ENCODE data around the gene LRMDA. TPM values are rescaled to one million over a fixed set of nuclear protein-coding genes. Genes with fewer than 3 reads are reported as not detected.
"Not testable (repeated sequence)": the region's sequence is repeated elsewhere in the genome, so short reads cannot be mapped to it uniquely, and the experiment has no call there.

Gene LRMDA
- total RNA-seq, 1 donor from 2014 or later, result not detected

DNA sequence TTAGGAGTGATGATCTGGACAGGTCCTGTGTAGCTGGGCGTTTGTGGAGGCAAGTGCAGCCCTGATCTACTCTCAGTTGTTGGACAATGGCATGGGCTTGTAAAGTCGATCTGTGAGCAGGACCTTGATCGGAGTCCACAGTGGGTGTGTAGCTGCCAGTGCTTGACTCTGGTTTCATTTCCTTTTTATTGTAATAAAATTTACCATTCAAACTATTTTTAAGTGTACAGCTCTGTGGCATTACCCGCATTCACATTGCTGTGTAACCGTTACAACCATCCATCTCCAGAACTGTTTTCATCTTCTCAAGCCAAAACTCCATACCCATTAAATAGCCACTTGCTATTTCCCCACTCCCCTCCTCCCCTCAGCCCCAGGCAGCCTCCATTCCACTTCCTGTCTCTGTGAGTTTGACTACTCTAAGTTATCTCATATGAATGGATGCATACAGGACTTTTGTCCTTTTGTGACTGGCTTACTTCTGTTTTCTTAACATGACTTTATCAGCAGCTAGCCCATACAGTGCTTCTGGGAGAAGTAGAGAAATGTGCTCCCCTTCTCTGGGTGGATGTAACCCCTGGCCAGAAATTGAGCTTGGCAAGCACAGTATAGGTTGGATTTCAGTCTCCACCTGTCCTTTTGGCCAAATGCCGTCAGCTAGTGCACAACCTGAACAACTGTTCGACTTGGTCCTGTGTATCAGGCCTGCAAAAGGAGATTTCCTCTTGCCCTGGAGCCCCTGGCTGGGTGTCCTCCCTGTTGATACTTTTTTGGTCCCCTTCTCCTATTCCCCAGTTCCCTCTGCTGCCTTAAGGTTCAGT is 180.0 kb downstream of the LRMDA start:
- DNase-seq (ENCODE audit: low spot score), result no peak
- H3K9me3 Mint-ChIP-seq, result no peaks in the 10 kb centered on the region
- H3K4me1 Mint-ChIP-seq (ENCODE audit: low read depth), result no peaks in the 10 kb centered on the region
- no peaks in the 10 kb centered on the region for H3K36me3 Mint-ChIP-seq (ENCODE audit: low read depth)
- no peak overlapping the region for H3K4me3 Mint-ChIP-seq (ENCODE audit: low read depth)
- H3K27ac Mint-ChIP-seq, result no peak overlapping the region
- peaks cover 2% of the 10 kb centered on the region for H3K27me3 Mint-ChIP-seq (ENCODE audit: low read depth)
- intact Hi-C loops (cut with micrococcal nuclease), result no loop called here

DNA sequence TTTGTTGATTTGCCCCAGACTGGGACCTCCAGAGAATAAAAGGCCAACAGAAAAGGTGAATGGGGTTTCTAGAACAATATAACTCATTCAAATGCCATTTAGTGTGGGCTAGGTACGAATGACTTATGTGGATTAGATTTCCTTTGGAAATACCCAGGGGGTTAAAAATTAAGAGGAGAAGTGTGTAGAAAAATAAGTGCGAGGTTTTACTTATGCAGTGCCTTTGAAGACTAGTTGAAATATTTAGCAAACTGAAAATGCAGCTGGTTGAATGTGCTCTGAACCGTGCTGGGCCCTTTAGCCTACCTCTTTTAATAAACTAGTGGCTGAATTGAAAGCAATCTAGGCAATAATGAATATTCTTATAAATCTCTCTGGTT is 180.6 kb downstream of the LRMDA start:
- Mint-ChIP-seq H3K27ac (no peak overlapping the region), H3K36me3 (ENCODE audit: low read depth) (no peaks in the 10 kb centered on the region), H3K9me3 (no peaks in the 10 kb centered on the region), H3K4me1 (ENCODE audit: low read depth) (no peaks in the 10 kb centered on the region), H3K27me3 (ENCODE audit: low read depth) (peaks cover 2% of the 10 kb centered on the region), H3K4me3 (ENCODE audit: low read depth) (no peak overlapping the region)
- intact Hi-C loops (cut with micrococcal nuclease), result no loop called here
- DNase-seq (ENCODE audit: low spot score), result no peak

DNA sequence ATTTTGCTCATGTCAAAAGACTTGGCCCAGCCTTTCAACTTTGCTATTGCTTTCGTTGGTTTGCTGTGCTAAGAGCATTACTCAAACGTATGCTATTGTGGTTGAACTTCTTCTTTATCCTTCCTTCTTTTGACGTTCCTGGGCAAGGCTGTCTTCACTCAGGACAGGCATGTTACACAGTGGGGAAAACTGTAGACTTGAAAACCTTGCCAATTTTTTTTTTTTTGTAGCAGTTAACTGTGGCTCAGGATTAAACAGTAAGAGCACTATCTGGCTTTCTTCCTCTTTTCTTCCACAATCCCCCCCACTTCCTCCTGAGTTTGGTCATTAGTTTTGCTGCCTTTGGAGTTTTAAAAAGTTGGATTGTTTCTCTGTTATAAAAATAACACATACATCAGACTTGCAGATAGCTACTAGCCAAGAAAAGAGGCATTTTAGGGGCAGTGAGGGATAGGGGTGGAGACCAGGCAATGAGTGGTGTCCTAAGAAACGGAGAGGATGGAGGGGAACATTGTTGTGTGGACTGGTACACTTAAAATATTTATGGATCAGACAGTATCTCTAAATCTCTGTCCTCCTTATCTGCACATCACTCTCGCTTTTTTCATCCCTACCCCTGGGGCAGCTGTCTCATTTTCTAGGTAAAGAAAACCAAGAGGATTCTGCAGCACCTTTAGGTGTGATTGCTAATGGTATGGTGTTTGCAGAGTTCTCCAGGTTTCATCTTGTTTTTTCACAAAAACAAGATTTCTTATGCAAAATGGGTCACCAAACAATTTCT is 181.7 kb downstream of the LRMDA start:
- Mint-ChIP-seq H3K4me1 (ENCODE audit: low read depth) (no peaks in the 10 kb centered on the region), H3K27me3 (ENCODE audit: low read depth) (peaks cover 2% of the 10 kb centered on the region), H3K9me3 (no peaks in the 10 kb centered on the region), H3K36me3 (ENCODE audit: low read depth) (no peaks in the 10 kb centered on the region), H3K27ac (no peak overlapping the region), H3K4me3 (ENCODE audit: low read depth) (no peak overlapping the region)
- no peak for DNase-seq (ENCODE audit: low spot score)
- intact Hi-C loops (cut with micrococcal nuclease), result no loop called here

DNA sequence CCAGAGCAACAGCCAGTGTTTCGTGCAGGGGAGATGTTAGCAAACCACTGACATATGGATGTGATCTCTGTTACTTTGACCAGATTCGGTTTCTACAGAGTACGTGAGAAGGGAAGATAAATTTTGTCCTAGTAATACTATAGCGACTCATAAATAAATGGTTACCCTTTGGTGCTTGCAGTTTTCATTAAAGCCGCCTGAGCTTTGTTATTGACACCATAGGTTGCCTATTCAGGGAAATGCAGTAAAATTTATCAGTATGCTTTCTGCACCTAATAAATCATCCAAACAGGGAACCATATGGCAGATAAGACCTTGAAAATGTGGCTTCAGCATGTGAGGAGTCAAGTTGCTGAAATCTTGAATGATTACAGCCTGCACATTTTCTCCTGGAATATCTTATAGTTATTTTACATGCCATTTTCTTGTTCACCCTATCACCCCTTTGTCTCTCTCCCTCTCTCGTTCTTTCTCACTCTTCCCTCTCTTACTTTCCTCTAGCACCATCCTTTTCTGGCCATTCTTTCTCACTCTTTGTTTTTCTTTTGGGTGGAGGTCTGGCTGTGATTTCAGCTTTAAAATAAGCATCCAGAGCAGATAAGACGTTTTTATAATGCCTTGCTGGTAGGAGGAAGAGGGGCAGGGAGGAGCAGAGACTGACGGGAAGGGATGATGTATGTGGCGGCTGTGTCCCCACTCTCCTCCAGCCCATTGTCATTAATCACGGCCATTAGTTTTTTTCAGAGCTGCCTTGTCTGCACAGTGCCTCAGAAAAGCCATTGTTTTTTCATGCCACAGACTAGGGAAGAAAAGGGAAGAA is 182.5 kb downstream of the LRMDA start:
- Mint-ChIP-seq H3K4me1 (ENCODE audit: low read depth) (no peaks in the 10 kb centered on the region), H3K36me3 (ENCODE audit: low read depth) (no peaks in the 10 kb centered on the region), H3K4me3 (ENCODE audit: low read depth) (no peak overlapping the region), H3K27ac (no peak overlapping the region), H3K9me3 (no peaks in the 10 kb centered on the region), H3K27me3 (ENCODE audit: low read depth) (peaks cover 2% of the 10 kb centered on the region)
- no peak for DNase-seq (ENCODE audit: low spot score)
- intact Hi-C loops (cut with micrococcal nuclease), result no loop called here

DNA sequence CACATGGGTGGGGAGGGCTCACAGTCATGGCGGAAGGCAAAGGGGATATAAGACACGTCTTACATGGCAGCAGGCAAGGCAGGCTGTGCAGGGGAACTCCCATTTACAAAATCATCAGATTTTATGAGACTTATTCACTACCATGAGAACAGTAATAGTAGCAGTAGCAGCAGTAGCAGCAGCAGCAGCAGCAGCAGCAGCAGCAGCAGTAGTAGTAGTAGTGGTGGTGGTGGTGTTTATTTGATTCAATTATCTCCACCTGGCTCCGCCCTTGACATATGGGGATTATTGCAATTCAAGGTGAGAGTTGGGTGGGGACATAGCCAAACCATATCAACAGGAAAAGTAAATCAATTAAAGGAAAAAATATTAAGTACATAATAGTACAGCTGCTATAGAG is 184.7 kb downstream of the LRMDA start:
- Mint-ChIP-seq H3K9me3 (no peaks in the 10 kb centered on the region), H3K27me3 (ENCODE audit: low read depth) (peaks cover 2% of the 10 kb centered on the region), H3K27ac (no peak overlapping the region), H3K4me1 (ENCODE audit: low read depth) (no peaks in the 10 kb centered on the region), H3K4me3 (ENCODE audit: low read depth) (no peak overlapping the region), H3K36me3 (ENCODE audit: low read depth) (no peaks in the 10 kb centered on the region)
- intact Hi-C loops (cut with micrococcal nuclease), result no loop called here
- no peak for DNase-seq (ENCODE audit: low spot score)

DNA sequence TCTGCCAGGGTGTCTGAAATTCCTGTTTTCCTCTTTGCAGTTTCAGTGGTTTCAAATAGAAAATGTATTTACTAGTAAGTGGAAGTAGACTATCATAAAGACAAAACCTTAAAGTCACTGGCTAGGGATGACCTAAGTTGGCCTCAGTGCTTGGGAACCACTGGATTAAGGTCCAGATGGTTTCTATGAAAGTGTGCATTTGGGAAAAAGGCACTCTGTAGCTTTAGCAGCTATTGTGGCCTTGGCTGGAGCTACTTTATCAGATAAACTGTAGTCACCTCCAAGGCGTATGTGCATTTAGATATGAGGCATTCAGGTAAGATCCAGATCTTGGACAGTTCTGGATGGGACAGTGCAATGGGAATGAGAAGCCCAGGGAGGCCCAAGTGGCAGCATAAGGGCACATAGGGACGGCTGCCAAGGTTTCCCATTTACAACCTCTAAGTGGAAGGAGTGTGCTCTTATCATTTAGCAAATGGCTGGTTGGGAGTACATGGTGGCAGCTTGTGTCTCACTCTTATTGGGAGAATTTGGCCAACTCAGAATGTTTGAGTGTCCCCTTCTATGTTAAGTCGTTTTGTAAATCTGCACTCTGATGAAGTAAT is 185.6 kb downstream of the LRMDA start:
- Mint-ChIP-seq H3K36me3 (ENCODE audit: low read depth) (no peaks in the 10 kb centered on the region), H3K4me3 (ENCODE audit: low read depth) (no peak overlapping the region), H3K9me3 (no peaks in the 10 kb centered on the region), H3K27me3 (ENCODE audit: low read depth) (peaks cover 2% of the 10 kb centered on the region), H3K4me1 (ENCODE audit: low read depth) (no peaks in the 10 kb centered on the region), H3K27ac (no peak overlapping the region)
- intact Hi-C loops (cut with micrococcal nuclease), result no loop called here
- DNase-seq (ENCODE audit: low spot score), result no peak

DNA sequence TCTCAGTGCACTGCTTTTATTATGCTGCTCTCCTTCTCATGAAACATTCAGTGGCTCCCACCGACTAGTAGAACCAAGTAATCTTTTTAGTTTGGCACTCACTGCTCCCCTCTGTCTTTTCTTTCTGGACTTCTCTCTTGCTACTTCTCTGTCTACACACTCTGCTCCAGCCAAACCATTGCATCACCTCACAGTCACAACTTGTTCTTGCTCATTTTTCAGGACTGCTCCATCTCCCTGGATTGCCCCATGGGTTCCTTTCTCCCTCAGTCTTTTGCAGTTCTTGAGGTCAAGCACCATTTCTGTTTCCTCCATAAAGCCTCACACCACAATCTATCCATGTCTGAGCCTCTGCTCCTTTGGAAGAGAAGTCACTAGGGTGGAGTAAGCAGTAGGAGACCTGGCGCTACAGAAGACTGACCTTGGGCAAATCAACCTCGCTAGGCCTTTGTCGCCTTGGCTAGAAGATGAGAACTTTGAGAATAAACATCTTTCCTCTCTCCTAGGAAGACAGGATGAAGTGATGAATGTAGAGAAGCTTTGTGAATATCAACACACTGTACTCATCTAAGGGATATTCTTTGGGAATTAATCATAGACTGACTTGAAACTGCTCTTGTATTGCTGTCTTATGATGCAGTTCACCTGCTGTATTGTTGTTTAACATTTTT is 186.2 kb downstream of the LRMDA start:
- peaks cover 2% of the 10 kb centered on the region for H3K27me3 Mint-ChIP-seq (ENCODE audit: low read depth)
- intact Hi-C loops (cut with micrococcal nuclease), result no loop called here
- no peaks in the 10 kb centered on the region for H3K4me1 Mint-ChIP-seq (ENCODE audit: low read depth)
- DNase-seq (ENCODE audit: low spot score), result no peak
- no peak overlapping the region for H3K4me3 Mint-ChIP-seq (ENCODE audit: low read depth)
- no peaks in the 10 kb centered on the region for H3K9me3 Mint-ChIP-seq
- H3K36me3 Mint-ChIP-seq (ENCODE audit: low read depth), result no peaks in the 10 kb centered on the region
- H3K27ac Mint-ChIP-seq, result no peak overlapping the region

DNA sequence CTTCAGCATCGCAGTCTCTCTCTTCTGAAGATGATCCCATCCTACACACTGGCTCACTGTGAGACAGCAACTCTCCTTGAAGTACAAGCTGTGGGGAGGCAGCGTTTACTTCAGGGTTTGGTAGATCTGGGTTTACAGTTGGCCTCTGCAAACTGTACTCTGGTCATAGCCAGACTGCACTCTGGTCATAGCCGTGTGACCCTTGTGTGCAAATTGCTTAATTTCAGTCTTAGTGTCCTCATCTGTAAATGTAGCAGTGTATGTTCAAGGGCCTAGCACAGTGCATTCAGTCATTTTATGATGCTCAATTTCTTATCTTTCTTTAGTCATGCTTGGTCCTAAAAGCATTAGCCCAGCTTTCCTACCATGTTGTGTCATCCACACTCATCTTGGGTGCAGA is 188.2 kb downstream of the LRMDA start:
- DNase-seq (ENCODE audit: low spot score), result no peak
- no peaks in the 10 kb centered on the region for H3K9me3 Mint-ChIP-seq
- H3K36me3 Mint-ChIP-seq (ENCODE audit: low read depth), result no peaks in the 10 kb centered on the region
- intact Hi-C loops (cut with micrococcal nuclease), result no loop called here
- H3K4me3 Mint-ChIP-seq (ENCODE audit: low read depth), result no peak overlapping the region
- no peaks in the 10 kb centered on the region for H3K4me1 Mint-ChIP-seq (ENCODE audit: low read depth)
- H3K27me3 Mint-ChIP-seq (ENCODE audit: low read depth), result no peaks in the 10 kb centered on the region
- H3K27ac Mint-ChIP-seq, result no peak overlapping the region

DNA sequence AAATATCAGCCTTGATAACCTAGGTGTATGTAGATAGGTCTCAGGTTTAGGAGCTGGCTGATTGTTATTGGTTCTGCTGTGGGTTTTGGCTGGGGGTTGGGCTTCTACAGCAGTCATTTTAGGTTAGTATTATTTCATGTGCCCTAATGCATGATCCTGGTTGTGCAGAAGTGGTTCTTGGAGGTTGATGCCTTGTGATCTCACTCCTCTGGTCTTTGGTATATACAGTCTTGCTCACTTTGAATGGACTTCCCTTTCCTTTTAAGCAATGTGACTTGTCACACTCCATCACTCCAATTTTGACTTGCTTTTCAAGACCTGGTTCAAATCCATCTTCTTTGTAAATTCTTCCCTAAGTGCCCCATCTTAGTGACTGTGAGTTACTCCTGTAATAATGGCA is 188.9 kb downstream of the LRMDA start:
- Mint-ChIP-seq H3K4me3 (ENCODE audit: low read depth) (no peak overlapping the region), H3K36me3 (ENCODE audit: low read depth) (no peaks in the 10 kb centered on the region), H3K27me3 (ENCODE audit: low read depth) (no peaks in the 10 kb centered on the region), H3K27ac (no peak overlapping the region), H3K9me3 (no peaks in the 10 kb centered on the region), H3K4me1 (ENCODE audit: low read depth) (no peaks in the 10 kb centered on the region)
- DNase-seq (ENCODE audit: low spot score), result no peak
- intact Hi-C loops (cut with micrococcal nuclease), result no loop called here

DNA sequence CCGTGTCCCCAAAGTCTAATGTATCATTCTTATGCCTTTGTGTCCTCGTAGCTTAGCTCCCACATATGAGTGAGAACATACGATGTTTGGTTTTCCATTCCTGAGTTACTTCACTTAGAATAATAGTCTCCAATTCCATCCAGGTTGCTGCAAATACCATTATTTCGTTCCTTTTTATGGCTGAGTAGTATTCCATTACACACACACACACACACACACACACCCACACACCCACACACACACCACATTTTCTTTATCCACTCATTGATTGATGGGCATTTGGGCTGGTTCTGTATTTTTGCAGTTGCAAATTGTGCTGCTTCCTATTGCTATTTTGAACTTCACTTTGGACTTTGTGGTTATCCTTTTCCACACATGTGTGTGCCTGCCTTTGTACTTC is 189.6 kb downstream of the LRMDA start:
- H3K4me3 Mint-ChIP-seq (ENCODE audit: low read depth); H3K27me3 Mint-ChIP-seq (ENCODE audit: low read depth); H3K36me3 Mint-ChIP-seq (ENCODE audit: low read depth); H3K9me3 Mint-ChIP-seq; H3K27ac Mint-ChIP-seq; intact Hi-C loops (cut with micrococcal nuclease); DNase-seq (ENCODE audit: low spot score); H3K4me1 Mint-ChIP-seq (ENCODE audit: low read depth): not testable (repeated sequence)

DNA sequence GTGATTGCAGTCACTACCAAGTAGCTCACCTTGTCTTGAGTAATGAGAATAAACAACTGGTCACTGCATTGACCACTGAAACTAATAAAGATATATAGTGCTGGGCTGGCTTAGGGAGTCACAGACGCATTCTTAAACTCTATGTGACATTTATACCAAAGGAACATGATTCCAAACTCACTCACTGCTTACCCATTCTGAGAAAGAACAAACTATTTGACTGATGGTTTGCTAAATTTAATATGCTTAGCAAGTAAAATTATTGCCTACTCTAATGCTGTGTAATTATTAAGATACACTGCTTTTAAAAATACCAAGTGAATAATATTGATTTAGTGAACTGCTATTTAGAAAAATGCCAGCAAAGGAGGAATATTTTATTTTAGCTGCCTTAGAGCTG is 191.1 kb downstream of the LRMDA start:
- DNase-seq (ENCODE audit: low spot score), result no peak
- Mint-ChIP-seq H3K27me3 (ENCODE audit: low read depth) (no peaks in the 10 kb centered on the region), H3K36me3 (ENCODE audit: low read depth) (no peaks in the 10 kb centered on the region), H3K27ac (no peak overlapping the region), H3K4me1 (ENCODE audit: low read depth) (no peaks in the 10 kb centered on the region), H3K9me3 (no peaks in the 10 kb centered on the region), H3K4me3 (ENCODE audit: low read depth) (no peak overlapping the region)
- intact Hi-C loops (cut with micrococcal nuclease), result no loop called here

DNA sequence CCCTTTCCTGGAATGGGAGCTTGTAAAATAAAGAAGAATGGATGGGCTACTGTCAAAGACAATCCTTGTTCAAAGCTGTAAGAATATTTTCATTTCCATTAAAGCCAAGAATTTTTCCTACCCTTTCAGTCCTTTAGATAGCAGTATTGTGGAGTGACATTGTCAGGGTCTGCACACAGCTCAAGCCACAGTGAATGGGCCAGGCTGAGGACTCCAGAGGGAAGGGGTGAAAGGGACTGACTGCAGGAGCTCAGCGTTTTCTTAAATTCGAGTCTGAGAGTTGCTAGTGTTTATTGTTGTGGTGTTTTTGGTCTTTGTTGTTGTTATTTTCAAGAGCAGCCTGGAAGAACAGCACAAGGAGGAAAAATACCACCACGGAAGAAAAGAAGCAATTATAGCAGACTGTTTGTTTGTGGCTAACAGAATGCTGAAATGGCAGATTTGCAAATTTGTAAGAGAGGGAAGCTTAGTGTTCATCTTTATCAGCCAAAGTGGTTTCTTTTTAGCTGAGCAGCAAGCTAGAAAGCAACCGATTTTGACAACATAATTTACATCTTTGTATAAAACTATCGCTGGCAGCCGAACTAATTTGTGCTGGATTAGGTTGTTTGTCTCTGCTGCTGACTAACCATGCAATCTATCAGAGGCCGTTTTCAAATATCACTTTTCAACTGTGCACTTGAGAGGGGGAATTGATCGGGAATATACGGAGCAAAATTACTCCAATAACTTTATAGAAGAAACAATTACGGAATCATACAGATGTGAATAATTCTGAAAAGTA is 192.1 kb downstream of the LRMDA start:
- no peak overlapping the region for H3K27ac Mint-ChIP-seq
- intact Hi-C loops (cut with micrococcal nuclease), result no loop called here

More for the DNA sequence above, 192.1 kb downstream of the LRMDA start:
- no peaks in the 10 kb centered on the region for H3K4me1 Mint-ChIP-seq (ENCODE audit: low read depth)
- DNase-seq (ENCODE audit: low spot score), result no peak
- no peaks in the 10 kb centered on the region for H3K9me3 Mint-ChIP-seq
- no peaks in the 10 kb centered on the region for H3K27me3 Mint-ChIP-seq (ENCODE audit: low read depth)
- no peak overlapping the region for H3K4me3 Mint-ChIP-seq (ENCODE audit: low read depth)
- H3K36me3 Mint-ChIP-seq (ENCODE audit: low read depth), result no peaks in the 10 kb centered on the region
